UCSD-AML1 (cell line): Measurements from ENCODE around the gene EED.
A peak's percentile ranks its signal among the peaks of the same experiment; 100 is the strongest.
"Not testable (repeated sequence)": the region's sequence is repeated elsewhere in the genome, so short reads cannot be mapped to it uniquely, and the experiment has no call there.

ENCODE experiments used
- DNase-seq: peaks from one replicate; lab custom pipeline; 2025; ENCODE audit not compliant: unreplicated experiment; lab: John Stamatoyannopoulos, UW

EED gene

GRCh38 chr11:86218125-86219084 lies 26.1 kb upstream of the EED start:
- peak; percentile 52 for DNase-seq

- DNase-seq: no peak
Measured at GRCh38 chr11:86219311-86220193, 25.0 kb upstream of the EED start.

- DNase-seq: no peak
Measured at GRCh38 chr11:86220653-86221052, 23.9 kb upstream of the EED start.

GRCh38 chr11:86222081-86222480 lies 22.5 kb upstream of the EED start:
- no peak for DNase-seq

GRCh38 chr11:86224575-86224974 lies 20.0 kb upstream of the EED start:
- DNase-seq: not testable (repeated sequence)

GRCh38 chr11:86225344-86225743 lies 19.2 kb upstream of the EED start:
- not testable (repeated sequence) for DNase-seq

GRCh38 chr11:86228269-86229038 lies 16.1 kb upstream of the EED start:
- no peak for DNase-seq

GRCh38 chr11:86229039-86229330 lies 15.6 kb upstream of the EED start:
- not testable (repeated sequence) for DNase-seq

- DNase-seq: no peak
Measured at GRCh38 chr11:86230179-86230804, 14.3 kb upstream of the EED start.

- no peak for DNase-seq
Measured at GRCh38 chr11:86230921-86231434, 13.6 kb upstream of the EED start.

- DNase-seq: no peak
Measured at GRCh38 chr11:86232556-86232955, 12.0 kb upstream of the EED start.

GRCh38 chr11:86234831-86235461 lies 9.6 kb upstream of the EED start:
- no peak for DNase-seq

GRCh38 chr11:86237267-86237804 lies 7.2 kb upstream of the EED start:
- DNase-seq: no peak

- no peak for DNase-seq
Measured at GRCh38 chr11:86240164-86240563, 4.4 kb upstream of the EED start.

- DNase-seq: no peak
Measured at GRCh38 chr11:86241956-86242535, 2.5 kb upstream of the EED start.

- no peak for DNase-seq
Measured at GRCh38 chr11:86243396-86243795, 1.2 kb upstream of the EED start.

GRCh38 chr11:86244063-86244521 lies 461 bp upstream of the EED start:
- DNase-seq: no peak

GRCh38 chr11:86245369-86246292 lies 1.1 kb downstream of the EED start:
- peak; percentile 30 for DNase-seq
